ENCODE data around the gene PGBD2. TPM values are rescaled to one million over a fixed set of nuclear protein-coding genes. Genes with fewer than 3 reads are reported as not detected.

The PGBD2 gene
- polyA plus RNA-seq, 1 donor = 10.3 TPM

Other genes starting within 250 kb of the PGBD2 start
- not detected for gene OR14I1, start 203.5 kb upstream of the PGBD2 start, polyA plus RNA-seq
- 2.1 TPM for gene LYPD8, start 150.5 kb upstream of the PGBD2 start, polyA plus RNA-seq
- gene SH3BP5L, start 80.3 kb upstream of the PGBD2 start, polyA plus RNA-seq = 31.1 TPM
- 22.4 TPM for gene ZNF672, start 68.0 kb upstream of the PGBD2 start, polyA plus RNA-seq
- gene ZNF692, start 47.1 kb upstream of the PGBD2 start, polyA plus RNA-seq = 58.4 TPM

All from large intestine (tissue), 1 donor.